ENCODE results near the gene AMZ1.
"Not testable (repeated sequence)": the region's sequence is repeated elsewhere in the genome, so short reads cannot be mapped to it uniquely, and the experiment has no call there.

DNA sequence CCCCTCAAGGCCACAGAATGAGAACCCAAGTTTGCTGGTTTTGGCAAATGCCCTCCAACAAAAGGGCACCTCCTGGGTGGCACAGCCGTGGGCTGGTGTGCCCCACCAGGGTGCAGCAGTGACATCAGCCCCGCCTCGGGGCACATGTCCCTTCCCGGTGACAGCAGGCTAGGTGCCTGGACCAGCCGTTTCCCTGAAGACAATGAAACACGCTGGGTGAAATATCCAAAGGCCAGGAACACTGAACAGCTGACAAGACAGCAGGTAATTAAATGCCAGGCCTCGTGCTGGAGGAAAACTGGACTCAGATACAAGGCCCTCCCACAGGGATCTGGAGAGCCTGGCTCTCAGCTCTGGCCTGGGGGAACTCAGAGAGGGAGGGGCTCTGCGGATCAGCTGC, 11.4 kb upstream of the AMZ1 start:
- TF ChIP-seq, protein P1, sequence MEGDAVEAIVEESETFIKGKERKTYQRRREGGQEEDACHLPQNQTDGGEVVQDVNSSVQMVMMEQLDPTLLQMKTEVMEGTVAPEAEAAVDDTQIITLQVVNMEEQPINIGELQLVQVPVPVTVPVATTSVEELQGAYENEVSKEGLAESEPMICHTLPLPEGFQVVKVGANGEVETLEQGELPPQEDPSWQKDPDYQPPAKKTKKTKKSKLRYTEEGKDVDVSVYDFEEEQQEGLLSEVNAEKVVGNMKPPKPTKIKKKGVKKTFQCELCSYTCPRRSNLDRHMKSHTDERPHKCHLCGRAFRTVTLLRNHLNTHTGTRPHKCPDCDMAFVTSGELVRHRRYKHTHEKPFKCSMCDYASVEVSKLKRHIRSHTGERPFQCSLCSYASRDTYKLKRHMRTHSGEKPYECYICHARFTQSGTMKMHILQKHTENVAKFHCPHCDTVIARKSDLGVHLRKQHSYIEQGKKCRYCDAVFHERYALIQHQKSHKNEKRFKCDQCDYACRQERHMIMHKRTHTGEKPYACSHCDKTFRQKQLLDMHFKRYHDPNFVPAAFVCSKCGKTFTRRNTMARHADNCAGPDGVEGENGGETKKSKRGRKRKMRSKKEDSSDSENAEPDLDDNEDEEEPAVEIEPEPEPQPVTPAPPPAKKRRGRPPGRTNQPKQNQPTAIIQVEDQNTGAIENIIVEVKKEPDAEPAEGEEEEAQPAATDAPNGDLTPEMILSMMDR (IDR thresholded peaks at IDR 0.05 in 8 of 11, conservative IDR thresholded peaks at IDR 0.05 in 3 of 11) = not testable (repeated sequence)
- TF ChIP-seq POLR2AphosphoS5, POLR2A (IDR thresholded peaks at IDR 0.05): not testable (repeated sequence)

All from spleen (tissue), 7 donors.